Measurements from ENCODE around the gene PAQR8.
"Not testable (repeated sequence)": the region's sequence is repeated elsewhere in the genome, so short reads cannot be mapped to it uniquely, and the experiment has no call there.

Gene PAQR8

GRCh38 chr6:52405243-52405642, 43.3 kb downstream of the PAQR8 start:
- in situ Hi-C loops (cut with MboI; ENCODE audit: low sequenced_read_pairs) = no loop called here

DNA sequence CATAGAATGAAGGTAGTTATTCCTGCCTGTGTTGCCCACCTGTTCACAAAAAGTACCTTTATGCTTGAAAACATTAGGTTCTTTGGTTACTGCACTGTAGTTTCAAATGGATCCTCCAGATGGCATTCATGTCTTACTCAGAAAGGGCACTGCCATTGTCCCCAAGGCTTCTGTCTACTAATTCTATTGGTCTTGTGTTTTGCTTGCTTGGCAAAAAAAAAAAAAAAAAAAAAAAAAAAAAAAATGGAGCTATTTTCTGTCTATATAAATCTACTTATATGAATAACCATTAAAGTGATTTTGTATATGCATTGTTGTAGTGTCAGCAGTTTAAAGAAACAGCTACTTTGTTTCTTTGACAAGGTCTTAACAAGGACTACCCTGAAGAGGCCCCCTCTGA, 45.5 kb downstream of the PAQR8 start:
- in situ Hi-C loops (cut with MboI; ENCODE audit: low sequenced_read_pairs) = no loop called here

DNA sequence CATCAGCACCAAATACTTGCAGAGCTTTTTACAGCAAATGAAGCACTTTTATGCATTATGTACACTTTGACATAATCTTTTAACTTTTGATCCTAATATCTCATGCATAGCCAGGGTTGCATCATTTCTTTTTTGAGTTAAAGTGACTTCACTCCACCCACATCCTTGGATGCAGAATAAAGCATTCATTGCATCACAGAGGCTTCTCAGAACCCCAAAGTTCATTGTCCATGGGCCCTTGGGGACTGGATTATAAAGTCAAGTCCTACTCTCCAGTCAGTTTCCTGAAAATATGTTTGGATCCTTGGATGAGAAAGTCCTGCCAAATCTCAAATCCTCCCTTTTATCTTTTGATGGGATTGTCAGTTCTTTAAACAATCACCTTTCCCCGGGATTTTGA, 47.5 kb downstream of the PAQR8 start:
- in situ Hi-C loops (cut with MboI; ENCODE audit: low sequenced_read_pairs) = no loop called here

GRCh38 chr6:52410979-52411378, 49.0 kb downstream of the PAQR8 start:
- in situ Hi-C loops (cut with MboI; ENCODE audit: low sequenced_read_pairs) = no loop called here

GRCh38 chr6:52411911-52412310, 50.0 kb downstream of the PAQR8 start:
- in situ Hi-C loops (cut with MboI; ENCODE audit: low sequenced_read_pairs) = no loop called here

DNA sequence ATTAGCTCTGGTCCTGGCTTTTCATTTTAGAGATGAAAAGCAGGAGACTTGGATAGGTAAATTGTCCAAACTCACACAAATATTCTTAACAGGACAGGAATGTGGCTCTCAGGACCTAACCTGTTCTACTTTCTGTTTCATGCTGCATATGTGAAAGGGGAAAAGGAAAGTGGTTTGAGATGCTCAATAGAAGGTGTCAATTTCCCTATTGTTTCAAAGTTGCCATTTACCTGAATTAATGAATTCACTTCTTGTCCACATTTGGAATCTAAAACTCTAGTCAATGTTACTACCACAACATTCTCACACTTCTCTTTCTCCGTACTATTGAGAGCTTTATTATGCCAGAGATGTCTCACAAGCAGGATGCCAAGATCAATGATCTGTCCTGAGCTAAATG, 53.4 kb downstream of the PAQR8 start:
- in situ Hi-C loops (cut with MboI; ENCODE audit: low sequenced_read_pairs) = loop anchor here (5.0 kb wide), 1 partner anchor 252 kb away; no protein-coding TSS in a partner anchor

DNA sequence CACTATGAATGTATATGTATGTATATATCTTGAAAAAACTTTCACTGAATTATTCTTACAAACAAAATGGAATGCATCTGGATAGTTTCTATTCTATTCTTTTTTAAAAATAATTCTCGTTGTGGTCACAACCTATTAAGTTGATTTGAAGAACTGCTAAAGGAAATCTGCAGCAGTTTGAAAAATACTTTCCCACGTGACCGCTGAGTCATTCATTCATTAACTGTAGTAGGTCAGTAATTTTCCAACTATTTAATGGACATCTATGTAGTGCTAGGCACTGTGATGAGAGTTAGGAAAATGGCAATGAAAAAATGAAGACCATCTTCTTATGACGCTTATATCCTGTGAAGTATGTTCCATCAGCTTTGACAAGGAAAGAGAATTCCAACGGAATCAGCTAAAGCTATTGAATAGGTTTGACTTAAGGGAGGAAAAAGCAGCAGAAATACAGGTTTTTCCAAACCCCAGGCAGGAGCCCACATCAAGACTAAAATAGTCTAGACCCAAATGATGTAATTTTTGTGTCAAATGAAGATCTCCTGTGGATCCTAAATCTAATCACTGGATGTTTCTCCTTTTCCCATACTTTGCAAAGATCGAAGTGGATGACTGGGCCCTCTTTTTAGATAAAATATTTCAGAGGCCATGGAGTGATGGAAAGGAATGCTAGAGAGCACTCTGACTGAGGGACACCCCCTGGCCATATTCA, 54.1 kb downstream of the PAQR8 start:
- in situ Hi-C loops (cut with MboI; ENCODE audit: low sequenced_read_pairs) = loop anchor here (5.0 kb wide), 1 partner anchor 251 kb away; no protein-coding TSS in a partner anchor

DNA sequence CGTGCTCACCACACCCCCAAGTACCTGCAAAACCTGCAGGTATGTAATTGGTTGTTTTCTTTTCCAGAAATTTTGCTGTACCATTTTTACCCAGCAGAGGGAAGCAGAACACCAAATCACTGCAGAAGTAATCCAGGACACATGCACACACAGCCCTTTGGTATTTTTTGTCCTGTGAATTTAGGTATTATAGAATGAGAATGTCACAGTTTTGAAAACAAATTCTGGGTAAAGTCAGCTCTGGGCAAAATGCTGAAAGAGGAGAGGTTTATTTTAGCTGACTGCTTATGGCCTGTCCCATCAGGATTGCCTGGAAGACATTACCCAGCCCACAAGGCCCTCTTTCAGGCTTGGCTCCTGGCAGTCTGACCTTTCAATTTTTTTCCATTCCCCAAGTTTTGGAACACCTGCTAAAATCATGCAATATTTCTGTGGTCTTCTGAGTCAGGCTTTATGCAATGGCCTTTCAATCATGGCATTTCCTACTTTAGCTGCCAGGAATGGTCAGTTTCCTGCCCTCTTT, 54.7 kb downstream of the PAQR8 start:
- in situ Hi-C loops (cut with MboI; ENCODE audit: low sequenced_read_pairs) = loop anchor here (5.0 kb wide), 1 partner anchor 251 kb away; no protein-coding TSS in a partner anchor

DNA sequence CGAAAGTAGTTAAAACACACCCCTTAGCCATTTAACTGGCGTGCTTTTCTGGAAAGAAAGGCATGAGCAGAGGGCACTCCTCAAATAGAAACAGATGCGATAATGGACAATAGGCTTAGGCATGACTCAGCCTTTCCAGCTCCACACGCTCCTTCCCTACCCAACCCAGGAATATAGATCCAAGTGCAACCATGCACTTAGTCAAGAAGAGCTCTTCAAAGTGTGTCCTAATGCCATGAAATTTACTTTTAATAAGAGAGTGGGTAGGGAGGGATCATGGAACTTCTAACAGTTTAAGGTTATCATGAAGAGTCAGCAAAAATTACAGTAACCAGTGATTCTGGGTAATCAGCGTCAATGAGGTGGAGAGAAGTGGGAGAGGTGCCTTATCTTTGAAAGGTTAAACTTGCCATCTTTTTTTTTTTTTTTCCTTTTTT, 55.7 kb downstream of the PAQR8 start:
- in situ Hi-C loops (cut with MboI; ENCODE audit: low sequenced_read_pairs) = loop anchor here (5.0 kb wide), 1 partner anchor 250 kb away; no protein-coding TSS in a partner anchor

- in situ Hi-C loops (cut with MboI; ENCODE audit: low sequenced_read_pairs) = loop anchor here (5.0 kb wide), 1 partner anchor 249 kb away; no protein-coding TSS in a partner anchor
Measured at GRCh38 chr6:52418606-52419005, 56.7 kb downstream of the PAQR8 start.

DNA sequence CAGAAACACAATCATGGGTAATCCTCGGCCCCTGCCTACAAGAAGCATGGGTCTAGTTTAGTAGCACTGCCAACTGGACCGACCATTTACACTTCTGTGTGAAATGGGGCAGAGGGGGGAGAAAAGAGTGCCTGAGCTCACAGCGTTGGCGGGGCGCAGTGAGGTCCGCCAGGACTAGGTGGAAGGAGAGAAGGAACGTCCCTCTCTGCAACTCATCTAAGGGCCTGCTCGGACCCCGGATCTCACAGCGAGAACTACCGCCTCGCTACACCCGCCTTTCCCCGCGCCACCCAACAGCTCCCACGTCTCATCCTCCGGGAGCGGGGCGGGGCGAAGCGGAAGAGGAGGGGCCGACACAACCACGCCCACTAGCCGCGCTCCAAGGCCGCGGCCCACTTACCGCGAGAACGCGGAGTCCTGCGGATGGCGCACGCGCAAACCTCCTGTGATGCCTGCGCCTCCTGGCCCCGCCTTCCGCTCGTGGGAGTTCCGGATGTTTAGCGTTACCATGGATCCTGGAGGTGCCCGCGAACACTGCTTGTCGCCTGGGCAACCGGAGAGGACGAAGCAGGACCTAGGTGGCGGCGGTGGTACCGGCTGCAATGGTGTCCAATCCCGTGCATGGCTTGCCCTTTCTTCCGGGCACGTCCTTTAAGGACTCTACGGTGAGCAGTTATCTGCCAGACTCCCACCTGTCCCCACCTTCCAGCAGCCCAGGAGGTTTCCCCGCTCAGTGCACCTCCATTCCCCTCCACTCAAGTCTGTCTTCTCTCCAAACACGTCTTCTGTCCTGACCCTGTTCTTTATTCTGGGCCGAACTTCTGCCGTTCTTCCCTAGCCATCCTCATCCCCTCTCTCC, 58.1 kb downstream of the PAQR8 start, which contains the start of gene EFHC1:
Gene EFHC1, plus strand, starts transcription at position 534 of the 859 bp plus-strand sequence. Its CDS starts 69 bp downstream, at position 603.
- in situ Hi-C loops (cut with MboI; ENCODE audit: low sequenced_read_pairs) = loop anchor here (5.0 kb wide), 1 partner anchor 247 kb away; no protein-coding TSS in a partner anchor

DNA sequence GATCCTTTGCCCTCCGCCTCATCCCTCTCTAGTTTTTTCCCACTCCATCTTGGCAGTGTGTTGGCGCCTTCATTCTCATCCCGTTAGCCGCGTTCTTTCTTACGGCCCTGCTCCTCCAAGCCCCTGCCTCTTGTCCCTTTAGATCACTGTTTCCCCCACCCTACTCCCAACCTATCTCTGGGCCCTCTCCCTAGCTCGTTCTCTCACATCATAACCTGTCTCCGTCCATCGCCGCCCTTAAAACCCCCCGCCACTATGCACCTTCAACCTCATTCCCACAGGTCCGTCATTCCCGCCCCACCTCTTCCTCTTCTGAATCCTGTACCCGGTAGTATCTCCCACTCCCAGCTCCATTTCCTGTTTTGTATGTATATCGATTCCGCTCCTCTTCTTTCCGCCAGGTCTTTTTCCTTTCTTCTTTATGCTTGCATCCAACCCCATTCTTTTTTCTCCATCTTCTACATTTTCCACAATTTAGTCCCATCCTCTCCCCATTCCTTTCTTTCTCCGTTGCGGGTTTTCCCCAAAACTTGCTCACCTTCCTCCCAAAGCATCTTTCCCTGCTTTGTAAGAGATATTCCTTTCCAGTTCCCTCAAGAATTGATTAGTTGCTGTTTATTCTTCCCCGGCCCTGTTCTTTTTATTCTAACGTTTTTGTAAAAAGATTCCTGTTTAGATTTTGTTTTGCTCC, 58.9 kb downstream of the PAQR8 start:
- in situ Hi-C loops (cut with MboI; ENCODE audit: low sequenced_read_pairs) = no loop called here

DNA sequence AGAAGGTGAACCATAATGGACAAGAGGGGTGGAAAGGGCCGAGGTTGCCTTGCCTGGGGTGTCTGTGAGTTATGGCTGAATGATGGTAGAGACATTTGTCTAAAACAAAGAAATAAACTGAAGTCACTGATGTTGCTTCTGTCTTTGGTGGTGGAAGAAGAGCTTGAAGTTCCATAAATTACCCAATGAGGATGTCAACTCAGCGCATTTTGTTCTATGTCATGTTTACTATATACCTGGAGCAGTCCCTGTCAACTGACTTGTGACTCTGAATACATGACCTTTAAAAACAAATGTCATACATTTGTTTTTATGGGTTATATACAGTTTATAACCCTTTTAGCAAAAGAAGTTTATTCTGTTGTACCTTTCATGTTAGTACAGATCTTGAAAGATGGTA, 60.2 kb downstream of the PAQR8 start:
- in situ Hi-C loops (cut with MboI; ENCODE audit: low sequenced_read_pairs) = no loop called here

DNA sequence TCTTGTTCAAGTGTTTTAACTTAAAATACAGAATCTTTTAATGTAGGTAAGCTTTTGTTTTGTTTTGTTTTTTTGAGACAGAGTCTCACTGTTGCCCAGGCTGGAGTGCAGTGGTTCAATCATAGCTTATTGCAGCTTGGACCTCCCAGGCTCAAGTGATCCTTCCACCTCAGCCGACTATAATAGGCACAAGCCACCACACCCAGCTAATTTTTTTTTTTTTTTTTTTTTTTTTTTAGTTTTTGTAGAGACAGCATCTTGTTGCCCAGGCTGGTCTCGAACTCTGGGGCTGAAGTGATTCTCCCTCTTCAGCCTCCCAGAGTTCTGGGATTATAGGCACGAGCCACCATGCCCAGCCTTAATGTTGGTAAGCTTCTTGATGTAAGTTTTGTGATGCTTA, 61.5 kb downstream of the PAQR8 start:
- in situ Hi-C loops (cut with MboI; ENCODE audit: low sequenced_read_pairs) = no loop called here

DNA sequence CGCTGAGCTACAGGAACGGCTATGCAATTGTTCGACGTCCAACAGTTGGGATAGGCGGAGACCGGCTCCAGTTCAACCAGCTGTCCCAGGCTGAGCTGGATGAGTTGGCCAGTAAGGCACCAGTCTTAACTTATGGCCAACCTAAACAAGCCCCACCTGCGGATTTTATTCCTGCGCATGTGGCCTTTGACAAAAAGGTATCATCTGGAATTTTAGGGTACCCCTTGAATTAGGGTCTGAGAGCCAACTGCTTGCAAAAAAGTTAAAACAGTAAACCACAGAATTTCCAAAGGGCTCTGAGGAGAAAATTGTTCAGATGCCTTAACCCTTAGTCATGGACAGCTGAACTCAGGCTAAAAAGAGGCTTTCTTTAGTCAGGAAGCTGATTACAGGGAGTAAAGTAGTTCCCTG, 62.0 kb downstream of the PAQR8 start:
- in situ Hi-C loops (cut with MboI; ENCODE audit: low sequenced_read_pairs) = no loop called here

DNA sequence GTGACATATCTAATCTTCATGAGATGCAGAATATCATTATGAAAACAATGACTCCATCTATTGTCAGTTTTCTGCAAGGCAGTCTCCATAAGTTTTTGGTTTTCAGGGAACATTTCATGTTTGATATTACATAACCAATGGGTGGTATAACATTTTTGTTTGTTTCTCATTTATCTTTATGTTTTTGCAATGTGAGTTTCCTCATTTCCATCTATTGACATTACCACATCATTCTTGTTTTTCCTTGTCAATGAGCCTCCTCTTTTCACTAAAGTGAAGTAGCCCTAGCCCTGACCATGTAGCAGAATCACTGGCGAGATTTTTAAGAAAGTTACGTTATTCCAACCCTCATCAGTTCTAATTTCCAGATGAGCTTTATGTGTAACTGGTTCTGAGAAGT, 62.6 kb downstream of the PAQR8 start:
- in situ Hi-C loops (cut with MboI; ENCODE audit: low sequenced_read_pairs) = no loop called here

- in situ Hi-C loops (cut with MboI; ENCODE audit: low sequenced_read_pairs) = no loop called here
Measured at GRCh38 chr6:52426667-52427066, 64.7 kb downstream of the PAQR8 start.

- in situ Hi-C loops (cut with MboI; ENCODE audit: low sequenced_read_pairs) = not testable (repeated sequence)
Measured at GRCh38 chr6:52433294-52433693, 71.3 kb downstream of the PAQR8 start.

DNA sequence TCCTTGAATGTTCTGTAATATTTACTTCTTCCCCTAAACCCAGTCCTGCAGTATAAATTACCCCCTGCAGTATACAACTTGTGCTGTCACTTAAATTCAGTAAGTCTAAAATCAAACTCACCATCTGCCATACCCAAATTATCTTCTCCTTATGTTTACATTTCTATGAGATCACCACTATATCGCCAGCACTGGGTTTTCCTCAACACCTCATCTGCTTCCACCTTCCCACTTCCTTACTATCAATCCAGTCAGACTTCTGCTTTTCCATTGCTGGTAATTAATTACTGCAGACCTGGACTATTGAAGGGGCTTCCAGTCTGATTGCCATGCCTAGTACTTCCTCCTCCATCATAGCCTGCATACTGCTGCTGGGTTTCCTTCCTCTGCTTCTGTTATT, 73.4 kb downstream of the PAQR8 start:
- in situ Hi-C loops (cut with MboI; ENCODE audit: low sequenced_read_pairs) = no loop called here

DNA sequence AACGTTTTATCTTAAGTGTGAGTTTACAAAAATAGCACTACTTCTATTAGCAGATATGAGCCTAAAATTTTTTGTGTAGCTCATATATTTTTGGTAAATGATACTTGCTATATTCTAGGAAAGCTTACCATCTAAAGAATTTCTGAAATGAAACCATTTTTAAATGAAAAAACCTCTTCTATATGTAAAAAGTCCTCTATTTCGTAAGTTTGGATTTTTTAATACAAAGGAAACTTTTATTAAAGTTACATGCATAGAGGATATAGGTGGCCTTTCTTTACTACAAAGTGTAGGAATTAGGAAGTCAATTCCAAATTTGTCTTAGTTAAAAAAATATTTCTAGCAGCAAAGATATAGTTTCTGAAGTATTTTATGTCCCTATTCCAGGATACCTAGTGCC, 77.0 kb downstream of the PAQR8 start:
- in situ Hi-C loops (cut with MboI; ENCODE audit: low sequenced_read_pairs) = no loop called here

DNA sequence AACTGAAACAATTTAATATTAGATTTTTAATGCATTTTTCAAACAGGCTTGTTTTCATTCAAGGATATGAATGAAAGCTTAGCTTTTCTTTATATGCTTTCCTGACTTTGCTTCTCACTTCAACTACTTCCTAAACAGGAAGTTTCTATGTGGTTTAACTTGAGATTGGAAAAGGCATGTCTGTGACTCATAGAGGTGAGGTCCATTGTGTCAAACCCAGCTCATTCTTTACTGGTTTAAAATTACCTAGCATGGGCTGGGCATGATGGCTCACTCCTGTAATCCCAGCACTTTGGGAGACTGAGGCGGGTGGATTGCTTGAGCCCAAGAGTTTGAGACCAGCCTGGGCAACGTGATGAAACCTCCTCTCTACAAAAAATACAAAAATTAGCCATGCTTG, 92.6 kb downstream of the PAQR8 start:
- in situ Hi-C loops (cut with MboI; ENCODE audit: low sequenced_read_pairs) = no loop called here
